HG02943 (cell line): ENCODE results near the gene SLAMF9.

Experiments used
- ATAC-seq: cut with Tn5 transposase; IDR thresholded peaks from one replicate; pipeline ENCODE4 v1.9.1; 2021; ENCODE audit warnings: mild to moderate bottlenecking, low read depth, moderate library complexity; ENCODE audit not compliant: unreplicated experiment

The SLAMF9 gene

DNA sequence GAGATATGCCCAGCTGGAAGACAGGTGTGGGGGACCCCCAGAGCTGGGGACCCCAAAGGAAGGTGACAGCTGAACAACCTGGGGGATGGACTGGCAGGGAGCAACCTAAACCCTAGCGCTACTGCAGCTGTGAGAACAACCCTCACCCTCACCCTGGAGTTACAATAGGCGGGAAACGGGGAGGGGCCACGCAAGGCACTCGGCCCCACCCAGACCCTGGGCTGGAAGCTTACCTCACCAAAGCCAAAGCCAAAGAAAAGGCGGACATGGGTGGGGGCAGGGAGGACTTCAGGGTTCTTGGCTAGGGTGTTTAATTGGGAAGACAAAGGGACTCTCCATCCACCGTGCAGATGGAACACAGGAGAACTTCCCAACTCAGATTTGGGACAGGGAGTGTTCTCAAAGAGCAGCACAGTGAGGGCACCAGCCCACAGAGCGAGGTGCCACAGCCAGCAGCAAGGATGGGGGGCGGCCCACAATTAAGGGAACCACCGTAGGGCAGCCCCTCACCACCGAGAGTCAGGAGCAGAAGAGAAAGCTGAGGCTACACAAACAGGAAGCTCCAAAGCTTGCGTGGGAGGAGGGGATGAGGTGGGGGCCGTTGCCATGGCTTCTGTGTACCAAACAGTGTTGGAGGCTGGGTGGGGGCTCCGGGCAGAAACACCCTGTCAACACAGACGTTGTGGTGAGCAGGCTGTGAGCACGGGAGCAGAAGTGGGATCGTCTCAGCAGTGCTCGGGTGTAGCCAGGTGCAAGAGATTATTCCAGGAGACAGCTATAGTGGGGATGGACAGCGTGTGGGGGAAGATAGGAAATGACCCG is 30.6 kb downstream of the SLAMF9 start:
- peak; percentile 29 for ATAC-seq

DNA sequence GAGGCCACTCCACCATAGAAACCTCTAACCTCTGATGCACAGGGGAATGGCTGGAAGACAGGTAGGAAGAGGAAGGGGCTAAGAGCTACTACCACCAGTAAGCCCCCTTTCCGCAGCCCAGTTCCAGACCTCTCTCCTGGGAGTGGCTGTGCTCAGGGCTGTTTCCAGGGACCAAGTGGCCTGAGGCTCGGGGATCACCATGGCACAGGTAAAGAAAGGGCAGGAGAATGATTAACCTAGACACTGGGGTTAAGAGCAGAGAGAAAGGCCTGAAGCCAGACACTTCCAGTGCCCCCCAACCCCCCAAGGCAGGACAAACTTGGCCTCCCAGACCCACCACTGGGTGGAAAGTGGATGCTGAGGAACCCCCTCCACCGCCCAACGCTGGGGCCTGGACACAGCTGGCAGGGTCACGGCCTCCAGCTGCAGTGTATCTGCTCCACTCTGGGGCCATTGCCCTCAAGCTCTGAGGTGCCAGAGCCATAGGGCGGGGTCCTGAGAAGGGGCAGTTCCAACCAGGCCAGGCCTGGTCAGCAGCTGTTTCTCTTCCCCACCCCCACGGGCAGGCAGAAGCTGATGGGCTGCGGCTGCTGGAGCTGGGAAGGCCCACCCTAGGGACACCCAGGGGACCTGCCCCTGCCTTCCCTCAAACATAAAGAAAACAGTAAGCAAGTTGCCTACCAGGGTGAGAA is 31.4 kb downstream of the SLAMF9 start:
- ATAC-seq: no peak

DNA sequence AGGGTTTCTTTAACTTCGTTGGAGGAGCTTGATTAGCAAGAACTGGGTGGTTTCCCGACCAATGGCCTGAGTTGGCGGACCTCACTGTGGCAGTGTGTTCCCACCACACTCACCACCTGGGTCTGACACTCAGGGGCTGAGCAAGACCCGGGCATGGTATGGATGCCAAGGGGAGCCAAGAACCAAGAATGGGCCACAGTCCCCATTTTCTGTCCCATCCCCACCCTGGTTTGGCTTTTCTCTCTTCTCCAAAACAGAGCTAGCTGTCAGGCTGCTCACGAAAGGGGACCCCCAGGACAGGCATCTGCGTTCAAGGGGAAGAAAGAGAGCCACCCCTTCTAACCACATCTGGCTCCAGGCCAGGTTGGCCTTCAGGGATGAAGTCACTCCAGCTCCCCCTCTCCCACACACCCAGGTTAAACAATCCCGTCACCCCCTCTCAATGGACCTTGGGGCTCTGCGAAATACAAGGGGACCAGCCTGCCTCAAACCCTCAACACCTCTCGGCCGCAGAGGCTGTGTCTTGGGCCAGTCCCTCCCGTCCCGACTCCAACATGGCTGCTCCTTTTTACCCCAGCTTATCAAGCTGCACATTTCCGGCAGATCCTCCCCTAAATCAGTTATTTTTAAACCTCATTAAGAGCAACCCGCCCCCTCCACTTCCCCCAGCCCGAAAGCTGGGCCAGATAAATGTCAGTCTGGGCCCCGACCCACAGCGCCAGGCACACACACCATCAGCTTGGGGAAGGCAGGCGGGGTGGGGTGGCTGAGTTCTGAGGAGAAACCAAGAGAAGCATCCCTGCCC is 32.1 kb downstream of the SLAMF9 start:
- ATAC-seq: no peak

DNA sequence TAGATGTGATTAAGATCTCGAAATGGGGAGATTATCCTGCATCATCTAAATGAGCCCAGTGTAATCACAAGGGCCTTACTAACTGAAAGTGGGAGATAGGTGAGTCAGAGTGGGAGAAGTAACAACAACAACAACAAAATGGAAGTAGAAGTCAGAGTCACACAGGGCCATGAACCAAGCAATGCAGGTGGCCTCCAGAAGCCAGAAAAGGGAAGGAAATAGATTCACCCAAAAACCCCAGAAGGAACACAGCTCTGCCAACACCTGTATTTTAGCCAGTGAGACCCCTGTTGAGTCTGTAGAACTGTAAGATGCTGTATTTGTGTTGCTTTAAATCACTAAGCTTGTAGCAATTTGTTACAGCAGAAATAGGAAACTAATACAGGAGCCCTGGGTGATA is 32.8 kb downstream of the SLAMF9 start:
- no peak for ATAC-seq

DNA sequence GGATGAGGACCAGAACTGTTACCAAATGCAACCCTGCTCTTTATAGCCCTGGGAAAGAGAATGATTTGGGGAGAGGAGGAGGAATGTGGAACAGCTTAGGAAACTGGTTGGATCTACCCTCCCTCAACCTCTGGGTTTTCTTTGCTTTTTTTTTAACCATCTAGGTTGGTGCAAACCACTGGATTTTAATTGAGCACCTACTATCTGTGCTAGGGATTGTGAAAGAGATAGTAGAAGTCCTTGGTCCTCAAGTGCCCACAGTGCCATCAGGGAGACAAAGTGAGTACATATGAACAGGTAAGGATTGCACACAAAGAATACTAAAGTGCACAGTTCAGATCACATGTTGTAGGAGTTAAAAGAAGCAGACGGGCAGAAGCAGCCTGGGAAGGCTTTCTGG is 33.4 kb downstream of the SLAMF9 start:
- no peak for ATAC-seq

DNA sequence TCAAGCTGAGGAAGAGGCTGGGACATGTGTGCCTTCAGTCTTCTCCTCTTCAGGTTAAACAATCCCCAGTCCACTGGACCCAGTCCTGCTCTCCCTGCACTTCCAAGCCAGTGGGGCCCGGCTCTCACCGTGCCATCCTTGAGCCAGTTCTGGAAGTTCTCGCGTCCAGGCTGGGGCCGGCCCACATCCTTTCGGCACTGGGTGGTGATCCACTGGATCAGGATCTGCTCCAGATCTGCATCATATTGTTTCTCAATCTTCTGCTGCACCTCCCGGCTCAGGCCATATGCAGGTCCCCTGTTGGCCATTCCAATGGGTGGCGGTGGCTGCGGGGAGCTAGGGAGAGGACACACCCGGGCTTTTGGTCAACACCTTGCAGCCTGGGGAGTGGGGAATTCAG is 33.8 kb downstream of the SLAMF9 start:
- ATAC-seq: no peak

DNA sequence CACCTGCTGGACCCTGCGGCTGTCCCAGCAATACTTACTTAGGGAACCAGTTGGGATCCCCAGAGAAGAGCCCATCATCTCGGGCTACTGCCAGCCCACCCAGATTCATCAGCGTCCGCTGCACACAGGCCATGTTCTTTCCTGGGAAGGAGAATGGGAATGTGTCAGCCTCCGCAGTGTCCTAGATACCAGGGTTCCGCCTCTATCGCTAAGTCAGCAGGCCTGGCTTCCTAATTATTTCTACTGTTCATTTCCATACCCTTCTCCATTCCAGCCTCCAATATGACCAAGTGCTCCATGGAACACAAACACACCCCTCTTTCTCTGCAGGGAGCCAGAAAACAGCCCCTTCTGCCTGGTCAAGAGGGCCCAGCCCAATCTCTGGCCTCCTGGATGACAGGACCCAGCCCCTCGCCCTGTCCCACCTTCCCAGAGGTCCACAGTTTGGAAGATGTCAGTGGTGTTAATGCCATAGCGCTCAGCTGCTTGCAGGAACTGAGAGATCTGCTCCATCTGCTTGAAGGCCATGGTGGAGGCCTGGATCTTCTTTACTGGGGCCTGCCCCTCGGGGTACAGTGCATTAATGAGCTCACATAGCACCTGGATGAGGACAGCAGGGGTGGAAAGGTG is 34.7 kb downstream of the SLAMF9 start:
- ATAC-seq: no peak

DNA sequence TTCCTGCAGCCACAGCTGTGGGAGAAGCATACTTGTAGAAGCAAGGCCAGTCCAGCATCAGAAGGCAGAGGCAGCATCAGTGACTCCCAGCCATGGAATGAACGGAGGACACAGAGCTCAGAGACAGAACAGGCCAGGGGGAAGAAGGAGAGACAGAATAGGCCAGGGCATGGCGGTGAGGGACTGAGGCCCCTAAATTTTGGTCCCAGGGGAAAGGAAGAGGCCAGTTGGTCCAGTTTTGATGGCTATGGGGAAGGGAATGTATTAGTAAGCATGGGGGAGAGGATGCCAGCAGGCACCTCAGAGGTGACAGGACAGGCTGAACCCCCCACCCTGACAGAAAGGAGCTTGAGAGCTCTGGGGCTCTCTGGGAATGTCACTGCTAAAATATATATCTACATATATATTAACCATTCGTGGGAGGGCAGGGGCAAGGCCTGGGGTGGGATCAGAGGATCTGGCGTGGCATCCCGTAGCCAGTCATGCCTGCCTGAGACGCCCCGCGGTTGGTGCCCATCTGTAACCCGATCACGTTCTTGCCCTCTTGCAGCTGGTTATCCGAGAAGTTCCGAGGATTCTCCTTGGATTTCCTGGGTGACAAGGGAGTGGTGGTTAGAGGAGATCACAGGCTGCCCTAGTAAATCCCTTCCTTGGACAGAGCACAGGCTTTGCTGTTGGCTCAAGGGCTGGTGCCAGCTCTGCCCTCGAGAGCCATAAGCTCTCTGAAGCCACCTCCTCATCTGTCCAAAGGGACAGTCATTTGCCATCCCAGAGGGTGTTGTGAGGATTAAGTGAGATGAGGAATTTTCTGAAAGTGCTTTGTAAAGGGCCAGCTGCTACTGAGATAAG is 35.5 kb downstream of the SLAMF9 start:
- no peak for ATAC-seq

DNA sequence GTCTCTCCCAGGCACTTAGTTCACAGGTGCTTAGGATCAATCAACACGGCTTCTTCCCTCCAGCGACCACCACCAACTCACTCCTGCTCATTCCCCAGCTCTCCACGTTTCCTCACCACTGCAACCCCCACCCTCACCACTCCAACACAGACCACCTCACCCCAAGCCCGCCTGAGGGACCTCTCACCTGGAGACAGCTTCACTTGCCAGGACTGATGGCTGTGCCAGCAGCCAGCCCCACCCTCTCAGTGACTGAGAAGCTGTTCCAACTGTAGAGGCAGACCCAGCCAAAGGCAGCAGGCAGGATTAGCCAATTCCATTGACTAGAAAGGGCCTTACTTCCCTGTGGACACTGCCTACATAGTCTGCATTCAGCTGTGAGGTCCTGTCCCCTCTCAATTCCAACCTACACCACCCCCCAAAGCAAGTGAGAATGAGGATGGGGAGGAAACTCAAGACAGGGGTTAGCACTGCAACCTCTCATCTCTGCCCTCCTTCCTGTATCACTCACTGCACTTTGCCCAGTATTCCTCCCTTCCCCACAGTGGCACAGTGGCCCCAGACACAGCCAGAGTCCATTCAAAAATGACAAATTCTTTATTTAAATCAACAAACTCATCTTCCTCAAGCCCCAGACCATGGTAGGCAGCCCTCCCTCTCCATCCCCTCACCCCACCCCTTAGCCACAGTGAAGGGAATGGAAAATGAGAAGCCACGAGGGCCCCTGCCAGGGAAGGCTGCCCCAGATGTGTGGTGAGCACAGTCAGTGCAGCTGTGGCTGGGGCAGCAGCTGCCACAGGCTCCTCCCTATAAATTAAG is 36.3 kb downstream of the SLAMF9 start:
- no peak for ATAC-seq

DNA sequence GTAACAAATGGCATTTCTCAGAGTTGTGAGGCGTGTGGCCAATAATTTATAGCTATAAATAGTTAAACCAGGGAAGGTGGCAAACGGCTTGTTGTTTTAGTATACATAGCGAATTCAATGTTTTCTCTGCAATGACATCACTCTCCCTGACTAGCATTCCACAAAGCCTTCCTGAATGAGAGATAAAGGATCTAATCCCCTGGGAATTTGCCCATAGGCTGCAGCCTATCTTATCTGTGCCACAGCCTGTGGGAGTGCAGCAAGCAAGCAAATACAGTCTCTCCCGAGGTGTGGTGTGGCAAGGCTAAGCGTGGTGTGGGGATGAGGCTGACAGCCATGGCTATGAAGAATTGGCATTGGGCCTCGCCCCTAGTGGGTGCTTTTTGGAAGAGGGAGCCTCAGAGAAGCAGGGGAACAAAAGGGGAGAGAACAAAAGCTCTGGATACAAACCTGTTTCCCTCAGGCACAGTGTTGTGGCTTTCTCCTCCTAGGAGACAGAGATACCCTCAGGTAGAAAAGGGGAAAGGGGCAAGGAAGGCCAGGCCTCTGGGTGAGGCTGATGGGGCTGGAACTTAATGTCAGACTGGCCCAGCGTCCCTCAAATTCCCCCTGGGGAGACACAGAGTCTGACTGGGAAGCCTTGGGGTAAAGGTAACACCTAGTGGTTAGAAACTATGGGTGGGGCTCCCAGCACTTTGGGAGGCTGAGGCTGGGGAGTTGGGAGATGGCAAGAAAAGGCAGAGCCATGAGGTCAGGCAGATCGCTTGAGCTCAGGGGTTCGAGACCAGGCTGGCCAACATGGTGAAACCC is 37.6 kb downstream of the SLAMF9 start:
- ATAC-seq: no peak

DNA sequence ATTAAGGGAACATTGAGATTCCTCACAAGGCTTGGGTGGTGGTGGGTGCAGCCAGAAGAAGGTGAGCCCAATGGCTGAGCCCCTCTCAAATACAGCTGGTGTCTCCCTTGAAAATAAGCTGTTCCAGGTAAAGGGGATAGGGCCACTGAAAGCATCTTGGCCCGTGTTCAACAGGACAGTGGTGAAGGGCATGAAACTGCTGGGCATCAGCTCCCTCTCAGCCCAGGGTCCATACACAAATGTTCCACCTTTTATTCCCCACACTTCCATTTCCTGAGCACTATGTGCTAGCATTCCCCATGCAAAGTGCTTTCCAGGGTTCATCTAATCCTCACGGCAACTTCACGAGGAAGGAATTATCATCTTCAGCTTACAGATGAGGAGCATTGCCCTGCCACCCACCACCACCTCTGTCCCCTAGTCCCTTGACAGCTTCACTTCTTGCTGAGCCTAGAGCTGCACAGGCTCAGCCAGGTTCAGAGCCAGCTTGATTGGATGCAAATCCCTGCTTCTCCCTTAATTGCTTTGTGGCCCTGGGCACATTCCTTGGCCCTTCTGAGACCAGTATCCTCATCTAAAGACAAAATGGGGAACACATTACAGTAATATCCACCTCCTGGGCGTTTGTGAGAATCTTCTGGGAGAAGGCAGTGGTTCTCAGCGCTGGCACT is 38.3 kb downstream of the SLAMF9 start:
- ATAC-seq: no peak

DNA sequence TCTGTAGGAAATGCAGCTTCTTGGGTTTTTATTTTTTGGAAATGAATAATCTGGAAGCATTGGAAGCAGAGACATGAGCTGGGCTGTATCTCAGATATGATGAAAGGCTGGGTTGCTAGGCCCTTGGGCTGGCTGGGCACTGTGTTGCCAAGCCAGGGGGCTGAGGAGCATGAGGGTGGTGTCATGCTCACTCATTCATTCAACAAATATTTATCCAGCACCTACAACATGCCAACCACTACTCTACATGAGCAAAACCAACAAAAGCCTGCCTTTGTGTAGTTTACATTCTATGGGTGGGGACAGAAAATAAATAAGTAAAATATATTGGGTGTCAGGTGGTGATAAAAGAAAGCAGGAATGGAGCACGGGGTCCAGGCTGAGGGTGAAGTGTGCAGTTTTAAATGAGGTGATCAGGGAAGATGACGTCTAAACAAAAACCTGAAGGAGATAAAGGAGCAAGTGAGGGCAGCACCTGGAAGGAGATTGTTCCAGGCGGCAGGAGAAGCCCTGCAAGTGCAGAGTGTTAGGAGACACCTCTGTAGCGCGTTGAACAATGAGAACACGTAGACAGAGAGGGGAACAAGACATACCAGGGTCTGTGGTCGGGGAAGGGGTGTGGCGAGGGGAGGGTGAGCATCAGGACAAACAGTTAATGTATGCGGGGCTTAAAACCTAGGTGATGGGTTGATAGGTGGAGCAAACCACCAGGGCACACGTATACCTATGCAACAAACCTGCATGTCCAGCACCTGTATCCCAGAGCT is 39.6 kb downstream of the SLAMF9 start:
- ATAC-seq: no peak

DNA sequence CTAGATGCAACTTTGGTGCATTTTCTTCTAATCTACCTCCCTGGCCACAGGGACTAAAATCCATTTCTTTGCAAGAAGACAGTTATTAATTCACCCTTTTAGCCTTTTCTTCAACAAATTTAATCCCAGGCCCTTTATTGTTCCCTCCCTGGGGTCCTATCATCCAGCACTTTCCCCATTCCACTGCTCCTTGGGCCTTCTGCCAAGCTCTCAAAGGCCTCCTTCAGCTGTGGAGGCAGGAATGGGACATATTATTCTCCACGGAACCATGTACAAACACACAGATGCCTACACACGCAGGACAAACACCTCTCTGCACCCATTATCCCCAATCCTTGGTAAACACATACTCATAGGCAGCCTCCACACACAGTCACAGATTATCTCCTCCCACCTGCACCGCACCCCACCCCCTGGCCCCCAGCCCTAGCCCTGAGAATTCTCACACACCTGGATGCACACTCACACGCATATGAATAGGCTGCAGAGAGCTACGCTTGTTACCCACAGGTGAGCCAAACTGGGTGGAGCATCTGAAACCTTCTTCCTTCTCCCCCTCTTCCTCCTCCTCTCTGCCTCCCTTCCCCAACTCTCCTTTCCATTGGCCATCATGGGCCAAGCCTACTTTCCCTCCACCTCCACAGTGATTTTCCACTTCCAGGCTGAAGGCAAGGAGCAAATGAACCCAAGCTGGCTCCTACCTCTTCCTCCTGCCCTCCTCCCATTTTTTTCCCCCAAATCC is 40.4 kb downstream of the SLAMF9 start:
- no peak for ATAC-seq

DNA sequence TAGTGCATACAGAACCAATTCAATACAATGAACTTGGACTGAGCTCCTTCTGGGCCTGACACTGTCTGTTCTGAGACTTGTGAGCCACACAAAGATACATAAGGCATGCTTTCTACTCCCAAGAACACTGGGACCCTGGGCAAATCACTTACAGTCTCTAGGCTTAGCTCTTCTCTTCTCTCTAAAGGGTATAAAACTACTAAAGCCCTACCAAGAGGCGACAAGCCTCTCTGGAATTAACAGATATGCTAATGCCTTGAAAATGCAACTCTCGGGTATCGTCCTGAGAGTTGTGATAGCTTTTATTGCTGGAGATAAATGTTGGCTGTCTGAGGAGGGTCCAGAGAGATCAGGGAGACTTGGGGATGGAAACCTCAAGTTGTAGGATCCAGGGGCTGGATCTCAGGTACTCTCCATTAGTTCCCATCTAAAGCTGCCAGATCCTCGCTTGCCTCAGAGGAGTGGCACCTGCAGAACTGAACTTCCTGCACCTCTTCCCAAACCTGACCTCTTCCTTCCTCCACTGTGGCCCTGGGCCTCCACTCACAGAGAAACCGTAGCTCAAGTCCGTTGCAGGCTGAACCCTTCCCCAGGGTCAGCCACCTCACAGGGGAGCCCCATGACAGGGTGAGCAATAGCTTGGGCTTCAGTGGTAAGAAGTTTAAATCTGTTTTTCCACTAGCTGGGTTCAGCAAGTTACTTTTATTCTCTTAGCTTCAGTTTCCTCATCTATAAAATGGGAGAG is 42.5 kb downstream of the SLAMF9 start:
- no peak for ATAC-seq

DNA sequence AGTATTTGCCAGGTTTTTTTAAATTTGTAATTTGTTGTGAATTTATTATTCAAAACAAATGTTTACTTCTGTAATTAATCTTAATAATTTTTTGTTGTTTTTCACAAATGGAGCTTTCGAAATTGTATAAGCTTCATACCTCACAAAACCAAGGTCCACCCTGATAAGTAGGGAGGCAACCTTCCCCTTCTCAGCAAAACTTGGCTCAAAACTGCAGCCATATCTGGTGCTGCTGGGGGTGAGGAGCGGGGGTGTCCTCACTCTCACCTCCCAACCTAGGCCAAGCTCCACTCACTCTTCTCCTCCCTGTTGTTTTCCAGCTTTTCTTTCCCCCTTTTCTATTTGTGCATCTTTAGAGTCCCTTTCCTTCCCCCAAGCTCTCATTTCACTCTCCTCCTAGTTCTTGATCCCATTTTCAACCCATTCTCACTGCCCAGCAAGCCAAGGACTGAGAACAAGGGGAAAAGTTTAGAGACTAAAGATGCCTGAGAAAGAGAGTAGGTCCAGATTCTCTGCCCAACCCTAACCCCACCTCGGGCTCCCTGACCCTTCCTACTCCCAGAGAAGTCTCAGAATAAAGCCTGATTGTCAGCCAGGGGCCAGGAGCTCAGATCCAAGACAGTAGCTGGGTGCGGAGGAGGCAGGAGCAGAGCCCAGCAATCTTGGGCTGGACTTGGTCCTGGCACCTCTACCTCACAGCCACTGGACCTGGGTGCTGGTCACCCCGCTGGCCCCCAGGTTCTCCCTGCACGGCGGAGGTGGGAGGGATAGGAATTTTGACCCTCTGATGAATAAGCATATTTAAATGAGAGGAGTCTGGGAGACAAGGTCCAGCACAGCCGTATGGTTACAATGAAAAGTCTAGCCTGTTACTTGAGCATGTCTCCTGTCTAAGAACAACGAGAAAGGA is 45.8 kb downstream of the SLAMF9 start:
- no peak for ATAC-seq
